Iris pigment epithelial cell (primary cell): ENCODE results near the gene SYT13.

Experiments used
- DNase-seq: peaks from one replicate; pipeline ENCODE4 v3.0.0-alpha.2; 2011; ENCODE audit warnings: low read depth

SYT13 gene

DNA sequence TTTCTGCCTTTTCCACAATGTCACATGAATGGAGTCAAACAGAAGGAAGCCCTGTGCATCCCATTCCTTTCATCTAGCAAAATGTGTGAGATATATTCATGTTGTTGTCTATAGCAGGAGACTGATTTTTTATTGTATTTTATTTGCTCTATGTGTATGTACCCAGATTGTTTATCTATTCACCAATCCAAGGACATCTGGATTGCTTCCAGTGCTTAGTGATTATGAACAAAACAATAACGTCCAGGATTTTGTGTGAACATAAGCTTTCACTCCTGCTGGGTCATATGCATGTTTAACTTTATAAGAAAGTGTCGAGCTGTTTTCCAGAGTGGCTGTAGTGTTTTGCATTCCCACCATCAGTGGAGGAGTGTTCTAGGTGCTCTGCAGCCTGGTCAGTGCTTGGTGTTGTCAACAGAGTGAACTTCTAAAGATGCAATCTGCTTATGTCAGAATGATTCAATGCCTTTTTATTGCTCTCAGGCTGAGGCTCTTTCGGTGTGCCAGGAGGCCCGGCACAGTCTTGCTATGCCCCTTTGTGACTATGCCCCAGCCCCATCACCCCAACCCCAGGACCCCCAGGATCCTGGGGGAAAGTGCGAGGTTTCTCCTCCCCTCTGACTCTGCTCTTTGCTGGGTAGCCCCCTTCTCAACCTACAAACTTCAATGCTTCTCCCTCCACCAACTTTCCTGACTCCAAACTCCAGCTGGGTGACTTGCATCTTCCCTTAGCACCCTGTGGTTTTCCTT lies 19.9 kb upstream of the SYT13 start:
- DNase-seq: no peak

DNA sequence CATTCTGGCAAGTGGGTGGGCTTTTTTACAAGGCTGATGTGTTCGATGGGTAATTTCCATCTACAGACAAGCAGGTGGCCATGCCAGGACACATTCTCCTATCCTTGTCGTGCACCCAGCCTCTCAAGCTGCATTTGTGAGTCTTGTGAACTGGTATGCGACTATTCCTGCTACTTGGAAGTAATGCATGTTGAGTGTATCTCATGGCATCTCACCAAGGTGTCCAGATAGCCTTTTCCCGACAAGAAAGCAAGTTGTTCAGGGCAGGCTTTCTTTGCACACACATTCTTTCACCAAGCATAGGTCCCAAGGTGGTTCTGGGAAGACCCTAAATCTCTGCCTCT lies 18.8 kb upstream of the SYT13 start:
- no peak for DNase-seq

DNA sequence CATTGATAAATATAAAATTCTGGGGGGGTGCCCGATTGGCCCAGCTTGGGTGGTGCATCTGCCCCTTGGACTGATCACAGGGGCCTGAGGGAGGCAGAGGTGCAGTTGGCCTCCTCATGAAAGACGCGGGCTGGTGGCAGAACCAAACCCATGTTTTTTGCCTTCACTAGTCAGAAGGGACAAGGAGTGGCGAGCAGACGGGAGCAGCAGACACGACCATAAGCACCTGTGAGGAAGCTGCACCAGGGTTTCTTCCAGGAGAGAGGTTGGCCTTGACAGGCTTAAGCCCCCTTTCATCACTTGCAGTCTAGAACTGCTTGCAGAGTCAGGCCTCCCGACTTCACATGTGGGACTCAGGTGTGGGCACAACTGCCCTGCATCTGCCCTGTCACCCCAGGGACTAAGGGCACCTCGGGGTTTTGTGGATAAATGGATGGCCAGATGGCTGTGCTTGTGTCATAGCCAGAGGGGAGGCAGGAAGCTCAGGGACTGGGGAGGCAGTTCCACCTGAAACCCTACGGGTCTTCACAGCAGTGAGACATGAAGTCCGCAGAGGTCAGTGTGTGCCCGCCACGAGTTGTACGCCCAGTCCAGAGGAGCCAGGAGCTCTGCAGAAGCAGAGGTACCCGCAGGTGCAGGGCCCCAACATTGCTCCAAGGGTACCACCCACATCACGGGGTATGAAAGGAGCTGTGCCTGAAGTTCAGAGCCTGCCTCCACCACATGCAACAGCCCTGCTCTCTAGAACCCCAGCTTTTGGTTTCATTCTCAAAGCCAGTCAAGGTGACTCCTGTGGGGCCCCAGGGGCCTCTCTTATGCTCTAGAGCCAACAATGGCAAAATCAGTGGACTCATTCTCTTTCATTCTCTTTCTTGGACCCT lies 18.2 kb upstream of the SYT13 start:
- DNase-seq: no peak

DNA sequence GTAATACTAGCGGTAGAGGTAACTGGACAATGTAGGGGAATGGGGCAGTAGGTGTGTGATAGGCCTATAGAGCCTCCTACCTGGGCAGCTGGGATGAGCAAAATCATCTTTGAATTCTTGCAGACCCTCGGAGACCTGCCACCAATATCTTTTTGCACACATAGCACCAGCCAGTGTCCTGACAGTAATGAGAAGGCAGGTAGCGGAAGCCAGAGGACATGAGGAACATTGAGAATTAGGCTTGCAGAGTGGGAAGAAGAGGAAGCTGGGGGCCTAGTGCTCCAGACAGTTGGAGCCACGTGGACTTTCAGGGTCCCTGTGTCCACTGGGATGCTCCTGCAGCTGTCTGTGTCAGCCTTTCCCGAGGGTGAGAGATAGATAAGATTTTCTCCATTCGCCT lies 17.2 kb upstream of the SYT13 start:
- DNase-seq: no peak

DNA sequence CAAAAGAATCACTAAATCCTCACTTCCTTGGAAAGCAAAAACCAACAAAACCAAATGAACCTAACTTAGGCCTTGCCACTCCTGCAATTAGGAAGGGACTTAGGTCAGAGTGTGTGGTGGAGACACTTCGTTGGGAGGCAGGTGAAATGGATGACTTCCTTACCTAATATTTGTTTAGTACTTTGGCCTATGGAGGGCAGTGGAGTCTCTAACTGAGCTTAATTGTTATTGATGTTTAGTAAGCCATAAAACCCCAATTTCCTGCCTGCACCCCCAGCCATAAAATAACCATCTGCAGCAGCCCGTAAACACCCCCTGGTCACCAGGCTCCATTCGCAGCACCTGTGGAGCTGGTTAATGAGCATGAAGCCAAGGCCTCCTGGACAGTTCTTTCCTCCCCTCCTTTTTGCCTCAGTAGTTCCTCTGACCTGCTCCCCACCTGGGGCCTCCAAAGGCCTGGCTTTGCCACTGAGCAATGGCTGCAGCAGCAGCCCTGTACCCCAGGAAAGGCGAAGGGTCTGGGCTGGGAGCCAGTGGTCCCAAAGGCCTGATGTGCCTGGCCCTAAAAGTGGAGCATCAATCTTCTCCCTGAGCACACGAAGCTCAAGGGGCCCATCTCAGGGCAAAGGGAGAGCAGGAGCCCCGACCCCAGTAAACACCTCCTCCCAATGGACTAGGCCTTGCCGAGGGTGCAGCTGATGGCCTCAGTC lies 15.6 kb upstream of the SYT13 start:
- DNase-seq: no peak

DNA sequence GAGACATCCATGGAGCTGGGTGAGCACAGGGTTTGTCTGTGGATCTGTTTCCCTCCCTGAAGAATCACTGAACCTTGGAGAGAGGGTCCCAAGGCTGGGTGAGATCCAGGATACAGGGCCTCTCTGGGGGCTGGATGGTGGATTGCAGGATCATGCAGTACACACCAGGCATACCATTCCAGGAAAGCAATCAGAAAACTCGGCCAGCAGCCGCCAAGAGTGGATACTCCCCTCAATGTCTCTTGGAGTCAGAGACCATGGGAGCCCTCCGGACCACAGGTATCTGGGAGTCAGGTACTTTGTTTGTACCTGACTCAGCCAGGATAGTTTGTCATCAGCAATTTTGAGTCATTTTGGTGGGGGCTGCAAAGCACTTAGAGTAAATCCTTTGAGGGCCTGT lies 14.6 kb upstream of the SYT13 start:
- no peak for DNase-seq

DNA sequence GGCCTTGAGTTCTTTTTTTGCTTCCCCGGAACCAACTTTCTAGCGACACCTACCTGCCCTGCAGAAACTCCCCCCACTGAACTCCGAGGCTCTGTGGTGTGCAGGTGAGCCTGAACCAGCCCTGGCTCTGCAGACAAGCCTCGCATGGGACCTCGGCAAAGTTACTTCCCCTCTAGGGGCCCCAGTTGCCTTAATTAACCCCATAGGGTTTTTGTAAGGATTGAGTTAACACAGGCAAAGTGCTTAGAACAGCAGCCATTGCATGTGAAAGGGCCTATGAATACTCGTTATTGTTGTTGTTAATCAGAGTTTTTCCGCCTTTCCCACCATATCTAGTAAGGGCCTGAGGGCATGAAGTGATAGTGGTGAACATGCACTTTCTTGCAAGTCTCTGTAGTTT lies 12.6 kb upstream of the SYT13 start:
- DNase-seq: no peak

DNA sequence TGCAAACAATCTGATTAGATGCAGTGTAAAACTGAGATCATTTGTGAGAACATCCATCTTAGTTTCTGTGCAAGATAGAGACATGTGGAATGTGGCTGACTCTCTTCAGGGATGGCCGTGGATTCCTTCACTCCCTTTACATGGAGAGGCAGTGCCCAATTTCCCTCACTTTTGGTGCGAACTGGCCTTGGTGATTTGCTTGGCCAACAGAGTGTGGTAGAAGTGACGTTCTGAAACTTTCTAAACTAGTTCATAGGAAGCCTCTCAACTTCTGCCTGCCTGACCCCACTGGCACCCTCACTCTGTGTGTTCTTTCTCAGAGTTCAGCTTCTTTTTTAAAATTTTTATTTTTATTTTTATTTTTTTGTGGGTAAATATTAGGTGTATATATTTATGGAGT lies 9.9 kb upstream of the SYT13 start:
- no peak for DNase-seq

DNA sequence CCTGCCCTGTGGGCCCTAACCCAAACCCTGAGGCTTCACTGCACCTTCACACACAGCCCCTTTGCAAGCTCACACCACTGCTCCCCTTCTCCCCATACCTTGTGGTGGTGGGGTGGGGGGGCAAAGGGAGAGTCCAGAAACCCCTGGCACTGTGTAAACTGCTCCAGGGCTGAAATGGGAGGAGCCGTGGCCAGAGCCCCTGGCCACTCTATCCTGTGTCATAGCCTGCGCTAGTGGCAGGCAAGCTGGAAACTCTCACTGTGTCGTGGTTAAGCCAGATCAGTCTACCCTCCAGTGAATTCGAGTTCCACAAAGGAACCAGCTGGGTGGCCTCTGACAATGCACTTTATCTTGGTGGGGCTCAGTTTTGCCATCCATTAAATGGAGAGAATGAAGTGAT lies 8.4 kb upstream of the SYT13 start:
- no peak for DNase-seq

DNA sequence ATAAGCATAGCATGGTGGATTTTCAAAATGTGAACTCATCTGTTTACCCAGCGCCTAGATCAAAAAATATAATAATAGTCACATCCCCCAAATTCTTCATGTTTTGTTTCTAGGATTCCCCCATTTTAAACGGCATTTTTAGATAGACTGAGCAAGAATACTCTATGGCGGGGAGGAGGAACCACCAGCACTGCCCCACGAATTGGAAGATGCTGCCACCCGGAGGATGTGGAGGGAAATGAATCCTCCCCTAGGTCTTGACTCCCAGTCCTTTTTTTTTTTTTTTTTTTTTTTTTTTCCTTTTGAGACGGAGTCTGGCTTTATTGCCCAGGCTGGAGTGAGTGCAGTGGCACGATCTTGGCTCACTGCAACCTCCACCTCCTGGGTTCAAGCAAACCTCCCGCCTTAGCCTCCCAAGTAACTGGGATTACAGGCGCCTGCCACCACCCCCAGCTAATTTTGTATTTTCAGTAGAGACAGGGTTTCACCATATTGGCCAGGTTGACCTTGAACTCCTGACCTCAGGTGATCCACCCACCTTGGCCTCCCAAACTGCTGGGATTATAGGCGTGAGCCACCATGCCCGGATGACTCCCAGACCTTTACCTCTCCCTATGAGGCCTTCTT lies 7.5 kb upstream of the SYT13 start:
- peak; percentile 79 for DNase-seq

DNA sequence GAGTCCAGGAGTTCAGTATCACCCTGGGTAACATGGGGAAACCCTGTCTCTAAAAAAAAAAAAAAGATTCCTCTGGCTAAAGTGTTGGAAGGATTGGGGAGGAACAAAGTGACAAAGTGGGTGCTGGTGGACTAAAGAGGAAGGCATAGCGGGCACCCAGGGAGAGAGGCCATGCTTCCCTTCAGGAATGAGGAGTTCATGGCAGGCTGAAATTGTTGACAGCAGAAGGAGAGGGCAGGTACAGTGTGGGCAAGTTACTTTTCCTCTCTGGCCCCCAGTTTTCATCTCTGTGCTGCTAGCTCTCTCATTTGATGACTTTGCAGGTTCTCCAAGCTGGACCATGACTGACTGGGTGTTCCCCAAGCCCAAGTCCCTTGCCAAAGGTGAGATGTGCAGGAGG lies 4.4 kb upstream of the SYT13 start:
- DNase-seq: no peak

DNA sequence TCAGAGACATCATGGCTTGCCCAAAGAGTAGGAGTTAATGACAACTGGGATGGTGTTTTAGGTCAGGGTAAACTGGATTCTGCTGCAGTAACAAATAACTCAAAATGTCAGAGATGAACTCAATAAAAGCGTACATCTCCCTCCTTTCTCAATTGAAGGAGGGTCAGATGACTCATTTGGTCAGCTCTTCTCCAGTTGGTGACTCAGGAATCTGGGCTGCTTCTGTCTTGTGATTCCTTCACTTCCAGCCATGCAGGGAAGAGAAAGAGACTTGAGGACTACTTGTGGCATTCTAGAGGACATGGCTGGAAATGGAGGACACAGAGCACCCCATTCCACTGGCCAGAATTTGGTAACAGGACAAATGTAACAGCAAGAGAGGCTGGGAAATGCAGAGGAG lies 3.2 kb upstream of the SYT13 start:
- peak; percentile 75 for DNase-seq

DNA sequence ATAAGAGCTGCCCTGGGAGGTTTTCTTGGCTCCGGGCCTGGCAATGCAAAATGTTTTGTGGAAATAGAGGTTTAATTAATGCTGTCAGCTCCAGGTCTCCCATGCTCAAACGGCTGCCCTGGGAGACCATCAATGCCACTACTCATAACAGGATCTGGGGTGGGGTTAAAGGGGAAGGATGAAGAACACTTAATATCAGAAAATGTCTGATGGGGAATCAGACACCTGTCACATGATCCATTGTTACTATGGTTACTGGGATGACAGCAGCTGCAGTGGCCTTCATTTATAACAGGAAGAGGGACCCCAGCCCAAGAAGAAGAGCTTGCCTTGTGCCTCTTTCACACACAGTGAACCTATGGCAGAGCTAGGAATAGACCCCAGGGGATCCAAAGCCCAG lies 2.2 kb upstream of the SYT13 start:
- DNase-seq: no peak

DNA sequence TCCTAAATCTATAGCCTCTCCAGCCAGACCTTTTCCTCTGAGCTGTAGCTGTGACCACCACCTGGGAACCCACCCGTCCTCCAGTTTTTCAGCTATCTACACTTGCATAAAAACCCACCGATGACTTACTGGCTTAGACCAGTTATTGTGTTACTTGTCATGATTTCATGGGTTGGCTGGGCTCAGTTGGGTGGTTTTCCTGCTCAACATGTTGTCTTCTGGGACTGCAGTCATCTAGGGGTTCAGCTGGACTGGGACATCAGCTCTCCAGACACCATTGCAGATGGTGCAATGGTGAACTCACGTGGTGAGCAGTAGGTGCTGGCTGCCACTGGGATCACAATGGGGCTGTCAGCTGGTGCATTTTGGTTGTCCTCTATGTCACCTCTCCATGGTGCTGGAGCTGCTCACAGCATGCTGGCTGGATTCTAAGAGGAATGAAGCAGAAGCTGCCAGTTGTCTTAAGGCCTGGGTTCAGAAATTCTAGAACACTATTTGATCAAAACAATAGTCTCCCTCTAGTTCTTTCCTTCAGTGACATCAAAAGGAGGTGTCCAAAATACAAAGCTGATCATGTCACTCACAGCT lies 1.3 kb upstream of the SYT13 start:
- DNase-seq: no peak

DNA sequence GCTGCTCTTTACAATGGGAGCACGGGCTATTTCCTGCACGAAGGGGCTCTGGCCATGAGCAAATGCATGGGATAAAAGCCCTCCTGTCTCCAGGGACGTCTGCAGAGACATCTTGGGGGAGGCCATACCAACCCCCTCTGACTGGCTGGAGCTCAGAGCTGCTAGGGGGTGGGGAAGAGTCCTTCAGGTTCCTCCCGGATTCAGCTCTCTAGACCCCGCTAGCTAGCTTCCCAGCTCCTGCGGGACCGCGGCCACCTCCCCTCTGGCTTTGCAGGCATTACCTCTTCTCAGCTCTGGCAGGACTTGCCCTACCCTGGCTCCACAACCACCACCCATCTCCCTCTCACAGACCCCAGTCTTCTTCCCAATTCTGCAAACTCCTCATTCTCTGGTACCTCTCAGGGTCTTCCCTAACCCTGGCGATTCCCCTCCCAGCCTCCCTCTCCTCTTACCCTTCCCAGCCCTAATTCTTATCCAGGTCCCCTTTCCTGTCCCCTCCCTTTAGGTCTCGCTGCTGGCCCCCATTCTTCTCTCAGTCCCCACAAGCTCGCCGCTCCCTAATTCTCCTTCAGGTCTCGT lies 802 bp downstream of the SYT13 start:
- DNase-seq: no peak

DNA sequence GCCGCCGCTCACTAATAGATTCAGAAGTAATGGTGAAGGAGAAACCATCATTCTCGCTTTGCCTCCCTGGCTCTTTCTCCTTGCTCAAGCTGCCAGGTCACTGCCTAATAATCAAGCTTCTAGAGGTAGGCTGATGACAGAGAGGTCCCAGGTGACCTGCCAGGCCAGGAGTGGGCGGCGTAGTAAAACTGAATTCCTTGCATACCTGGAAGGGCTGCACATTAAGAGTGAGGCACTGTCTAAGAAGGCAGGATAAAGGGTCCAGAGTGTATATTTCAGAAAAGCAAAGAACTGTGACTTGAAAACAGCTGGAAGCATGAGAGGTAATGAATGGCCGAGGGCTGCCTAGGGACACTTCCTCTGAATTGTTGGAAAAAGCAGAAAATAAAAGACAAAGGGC lies 4.1 kb downstream of the SYT13 start:
- no peak for DNase-seq

DNA sequence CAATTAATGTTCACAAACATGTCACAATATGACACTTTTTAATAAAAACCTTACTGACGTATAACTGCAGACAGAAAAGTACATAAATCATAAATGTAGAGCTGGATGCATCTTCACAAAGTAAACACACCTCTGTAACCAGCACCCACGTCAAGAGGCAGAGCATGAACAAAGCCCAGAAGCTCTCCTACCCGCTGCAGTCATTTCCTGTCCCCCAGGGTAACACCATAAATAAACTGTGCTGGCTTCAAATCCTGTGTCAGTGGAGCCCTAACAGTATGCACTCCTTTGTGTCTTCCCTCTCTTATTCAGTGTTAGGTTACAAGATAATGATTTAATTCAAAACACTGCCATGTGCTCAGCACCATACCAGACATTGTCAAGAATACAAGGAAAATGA lies 5.7 kb downstream of the SYT13 start:
- DNase-seq: no peak

DNA sequence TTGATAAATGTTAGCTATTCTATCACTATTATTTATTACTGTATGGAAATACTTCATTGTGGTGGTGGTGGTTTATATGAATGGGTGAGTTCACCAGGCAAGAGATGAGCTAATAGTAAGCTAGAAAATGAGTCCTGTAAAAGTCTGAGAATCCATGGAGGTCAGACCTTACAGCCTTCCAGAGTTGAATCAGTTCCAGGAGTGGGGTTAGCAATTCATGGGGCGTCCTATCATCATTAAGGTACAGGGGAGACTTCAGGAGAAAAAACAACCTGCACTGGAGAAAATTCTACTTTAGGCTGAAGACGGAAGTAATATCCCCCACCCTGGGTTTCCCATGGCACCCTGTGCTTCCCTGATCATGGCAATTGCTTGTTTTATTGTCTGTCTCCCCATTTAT lies 6.5 kb downstream of the SYT13 start:
- no peak for DNase-seq

DNA sequence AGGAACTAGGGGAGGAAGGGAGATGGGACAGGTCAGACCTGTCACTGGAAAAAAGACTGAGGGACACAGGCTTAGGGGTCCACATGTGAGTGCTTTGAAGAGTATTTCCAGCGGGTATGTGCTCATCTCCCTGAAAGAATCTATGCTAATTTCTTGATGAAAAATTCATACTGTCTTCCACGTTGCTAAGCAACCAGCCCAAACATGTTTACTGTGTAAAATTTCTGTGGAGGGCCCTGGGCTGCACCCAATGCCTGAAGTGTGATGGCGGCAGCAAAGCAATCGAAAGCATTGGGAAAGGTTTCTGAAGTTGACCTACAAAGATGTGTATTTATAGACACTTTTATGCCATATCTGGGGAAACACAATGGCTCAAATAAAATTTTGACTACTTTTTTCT lies 7.4 kb downstream of the SYT13 start:
- DNase-seq: no peak

DNA sequence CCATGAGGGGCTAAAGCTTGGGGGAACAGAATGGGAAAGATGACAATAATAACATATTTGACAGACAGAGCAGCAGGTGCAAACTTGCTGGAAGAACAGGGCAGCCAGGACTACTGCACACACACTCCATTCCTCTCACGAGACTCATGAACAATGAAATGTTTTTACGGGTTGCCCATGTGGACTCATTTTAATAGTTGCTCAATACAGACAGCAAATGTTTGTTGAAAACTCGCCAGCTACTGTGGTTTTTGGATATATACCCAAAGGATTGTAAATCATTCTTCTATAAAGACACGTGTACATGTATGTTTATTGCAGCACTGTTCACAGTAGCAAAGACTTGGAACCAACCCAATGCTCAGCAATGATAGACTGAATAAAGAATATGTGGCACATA lies 10.3 kb downstream of the SYT13 start:
- DNase-seq: no peak

DNA sequence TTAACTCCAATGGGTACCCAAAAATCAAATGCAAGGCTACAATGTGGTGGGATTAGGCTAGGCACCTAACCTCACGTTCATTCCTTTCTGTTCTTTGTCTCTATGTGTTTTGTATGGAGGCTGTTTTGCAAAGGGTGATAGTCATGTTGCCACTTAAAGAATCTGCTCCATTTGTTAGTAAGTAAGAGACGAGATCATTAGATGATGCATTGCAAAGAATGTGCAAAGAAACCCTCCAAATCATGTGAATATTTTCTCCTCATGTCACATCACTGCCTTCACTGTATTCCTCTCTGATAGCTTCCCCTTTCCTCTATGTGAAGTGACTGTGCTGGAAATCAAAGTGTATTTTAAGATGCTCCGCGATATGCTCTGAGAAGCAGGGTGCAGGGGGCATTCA lies 11.9 kb downstream of the SYT13 start:
- DNase-seq: no peak

DNA sequence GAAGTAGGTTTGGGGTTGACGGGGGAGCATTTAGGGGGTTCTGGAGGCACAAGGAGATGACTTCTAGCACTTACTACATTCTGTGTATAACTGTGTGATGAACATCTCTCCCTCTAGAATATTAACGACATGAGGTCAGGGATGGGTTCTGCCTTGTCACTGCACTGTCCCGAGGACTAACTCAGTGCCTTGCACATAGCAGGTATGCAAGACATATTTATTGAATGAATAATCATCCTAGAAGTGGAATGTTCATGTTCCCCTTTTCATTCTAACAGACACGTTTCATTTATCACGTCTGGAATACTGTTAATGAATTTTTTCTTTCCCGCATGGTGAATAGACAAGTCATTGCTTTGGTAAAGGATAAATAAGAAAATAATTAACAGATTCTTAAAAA lies 12.6 kb downstream of the SYT13 start:
- DNase-seq: no peak
